NOMO-1 (cell line): ENCODE results near the gene PARM1.
A peak's percentile ranks its signal among the peaks of the same experiment; 100 is the strongest.

Experiments
- DNase-seq, 2 experiments: peaks; one replicate each; lab custom pipeline; 2025; ENCODE audit not compliant: unreplicated experiment in 2 of 2; lab: John Stamatoyannopoulos, UW

Gene PARM1

GRCh38 chr4:74942251-74942917 is 9.5 kb downstream of the PARM1 start:
- DNase-seq, result no peak

- DNase-seq, result peak in 1 of 2 experiments; percentile 32
Observed at GRCh38 chr4:74942918-74943253, 10.0 kb downstream of the PARM1 start.

GRCh38 chr4:74944354-74944793 is 11.5 kb downstream of the PARM1 start:
- DNase-seq, result no peak

GRCh38 chr4:74946196-74946595 is 13.3 kb downstream of the PARM1 start:
- DNase-seq, result no peak

GRCh38 chr4:74947798-74948197 is 14.9 kb downstream of the PARM1 start:
- no peak for DNase-seq

- DNase-seq, result no peak
Observed at GRCh38 chr4:74948236-74948635, 15.3 kb downstream of the PARM1 start.

GRCh38 chr4:74950200-74950599 is 17.3 kb downstream of the PARM1 start:
- no peak for DNase-seq

GRCh38 chr4:74950882-74951281 is 18.0 kb downstream of the PARM1 start:
- no peak for DNase-seq

- no peak for DNase-seq
Observed at GRCh38 chr4:74953647-74954046, 20.7 kb downstream of the PARM1 start.

GRCh38 chr4:74958881-74959280 is 26.0 kb downstream of the PARM1 start:
- DNase-seq, result no peak

GRCh38 chr4:74961230-74961629 is 28.3 kb downstream of the PARM1 start:
- no peak for DNase-seq

- no peak for DNase-seq
Observed at GRCh38 chr4:74962584-74962983, 29.7 kb downstream of the PARM1 start.

GRCh38 chr4:74964311-74964710 is 31.4 kb downstream of the PARM1 start:
- no peak for DNase-seq

GRCh38 chr4:74967324-74967723 is 34.4 kb downstream of the PARM1 start:
- DNase-seq, result no peak

GRCh38 chr4:74968456-74969164 is 35.7 kb downstream of the PARM1 start:
- DNase-seq, result peak; percentile 7 to 66

GRCh38 chr4:74969507-74970474 is 36.9 kb downstream of the PARM1 start:
- DNase-seq, result no peak

- DNase-seq, result no peak
Observed at GRCh38 chr4:74970577-74970976, 37.7 kb downstream of the PARM1 start.

GRCh38 chr4:74971862-74972261 is 38.9 kb downstream of the PARM1 start:
- no peak for DNase-seq

- DNase-seq, result no peak
Observed at GRCh38 chr4:74975082-74975481, 42.2 kb downstream of the PARM1 start.

- DNase-seq, result no peak
Observed at GRCh38 chr4:74975848-74976824, 43.2 kb downstream of the PARM1 start.
